GM03348 (cell line): ENCODE data around the gene SH3BGRL2.
"Not testable (repeated sequence)": the region's sequence is repeated elsewhere in the genome, so short reads cannot be mapped to it uniquely, and the experiment has no call there.

ENCODE experiments used
- DNase-seq: peaks from one replicate; pipeline ENCODE4 v3.0.0; 2012; ENCODE audit warnings: low spot score

Gene SH3BGRL2

DNA sequence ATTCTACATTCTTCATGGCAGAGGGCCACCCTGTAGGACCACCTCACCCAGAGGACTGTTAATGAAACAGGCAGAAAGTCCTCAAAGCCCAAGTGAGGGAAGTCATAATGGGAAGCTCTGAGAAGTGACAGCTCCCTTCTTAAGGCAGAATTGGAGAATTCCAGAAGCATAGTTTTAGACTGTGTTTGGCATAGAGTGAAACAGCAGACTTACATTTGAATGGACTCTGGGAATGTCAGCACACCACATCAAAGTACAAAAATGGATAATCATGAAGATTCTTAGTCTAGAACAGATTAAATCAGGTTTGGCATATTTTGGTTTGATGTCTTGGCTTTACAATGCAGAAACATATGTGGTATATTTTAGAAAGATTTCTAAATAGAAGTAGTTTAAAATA lies 17.9 kb downstream of the SH3BGRL2 start:
- DNase-seq, result no peak

DNA sequence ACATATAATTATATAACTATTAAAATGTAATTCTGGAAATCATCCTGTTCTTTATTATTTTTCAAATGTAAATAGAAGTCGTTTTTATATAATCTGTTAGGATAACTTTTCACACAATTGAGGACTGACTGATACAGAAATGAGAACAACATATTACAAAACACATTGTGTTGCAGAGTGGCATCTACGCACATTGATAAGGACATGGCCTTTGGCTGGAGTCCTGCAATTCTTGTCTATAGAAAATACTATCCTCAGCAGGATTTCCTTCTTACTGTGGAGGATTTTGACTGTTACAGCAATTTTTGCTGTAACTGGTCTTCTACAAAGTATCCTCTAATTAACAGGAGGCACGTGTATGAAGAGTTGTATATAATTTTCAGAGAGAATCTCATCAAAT lies 19.8 kb downstream of the SH3BGRL2 start:
- no peak for DNase-seq

DNA sequence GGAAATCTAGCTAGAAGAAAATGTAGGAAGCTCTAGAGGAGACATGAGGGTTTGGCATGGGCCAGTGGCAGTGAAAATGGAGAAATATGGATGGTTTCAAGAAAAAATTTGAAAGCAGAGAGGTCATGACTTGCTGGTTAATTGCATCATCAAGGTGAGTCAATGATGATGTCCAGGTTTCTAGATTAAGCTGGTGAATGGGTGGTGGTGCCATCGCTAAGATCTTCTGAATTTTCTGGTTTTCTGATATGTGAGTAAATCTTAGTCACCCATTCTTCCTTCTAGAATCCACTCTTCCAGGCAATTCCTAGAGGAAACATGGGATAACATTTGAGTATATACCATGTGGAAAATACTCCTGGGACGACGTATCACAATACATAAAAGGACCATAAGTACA lies 25.0 kb downstream of the SH3BGRL2 start:
- no peak for DNase-seq

DNA sequence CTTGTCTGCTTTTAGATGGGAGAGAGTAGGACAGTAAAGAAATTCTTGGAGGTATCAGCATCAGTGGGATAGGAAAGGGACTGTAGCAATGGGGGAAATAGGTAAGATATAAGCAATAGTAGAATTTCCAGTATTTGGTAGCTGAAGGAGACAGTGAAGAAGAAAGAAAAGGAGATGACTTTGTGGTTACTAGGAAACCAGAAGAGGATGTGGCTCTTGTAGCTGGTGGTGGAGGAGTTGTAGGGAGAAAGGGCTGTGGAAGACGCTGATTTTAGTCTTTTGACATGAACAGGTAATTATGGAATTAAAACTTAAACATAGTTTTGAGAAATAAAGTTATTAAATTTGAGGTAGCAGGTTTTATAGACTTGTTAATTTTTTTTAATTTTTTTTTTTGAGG lies 26.1 kb downstream of the SH3BGRL2 start:
- DNase-seq, result no peak

DNA sequence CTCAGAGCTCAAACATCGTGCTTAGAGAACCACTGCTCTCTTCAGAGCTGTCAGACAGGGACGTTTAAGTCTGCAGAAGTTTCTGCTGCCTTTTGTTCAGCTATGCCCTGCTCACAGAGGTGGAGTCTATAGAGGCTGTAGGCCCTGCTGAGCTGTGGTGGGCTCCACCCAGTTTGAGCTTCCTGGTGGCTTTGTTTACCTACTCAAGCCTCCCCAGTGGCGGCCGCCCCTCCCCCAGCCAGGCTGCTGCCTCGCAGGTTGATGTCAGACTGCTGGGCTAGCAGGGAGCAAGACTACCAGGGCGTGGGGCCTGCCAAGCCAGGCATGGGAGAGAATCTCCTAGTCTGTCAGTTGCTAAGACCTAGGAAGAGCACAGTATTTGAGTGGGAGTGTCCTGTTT lies 32.5 kb downstream of the SH3BGRL2 start:
- not testable (repeated sequence) for DNase-seq

DNA sequence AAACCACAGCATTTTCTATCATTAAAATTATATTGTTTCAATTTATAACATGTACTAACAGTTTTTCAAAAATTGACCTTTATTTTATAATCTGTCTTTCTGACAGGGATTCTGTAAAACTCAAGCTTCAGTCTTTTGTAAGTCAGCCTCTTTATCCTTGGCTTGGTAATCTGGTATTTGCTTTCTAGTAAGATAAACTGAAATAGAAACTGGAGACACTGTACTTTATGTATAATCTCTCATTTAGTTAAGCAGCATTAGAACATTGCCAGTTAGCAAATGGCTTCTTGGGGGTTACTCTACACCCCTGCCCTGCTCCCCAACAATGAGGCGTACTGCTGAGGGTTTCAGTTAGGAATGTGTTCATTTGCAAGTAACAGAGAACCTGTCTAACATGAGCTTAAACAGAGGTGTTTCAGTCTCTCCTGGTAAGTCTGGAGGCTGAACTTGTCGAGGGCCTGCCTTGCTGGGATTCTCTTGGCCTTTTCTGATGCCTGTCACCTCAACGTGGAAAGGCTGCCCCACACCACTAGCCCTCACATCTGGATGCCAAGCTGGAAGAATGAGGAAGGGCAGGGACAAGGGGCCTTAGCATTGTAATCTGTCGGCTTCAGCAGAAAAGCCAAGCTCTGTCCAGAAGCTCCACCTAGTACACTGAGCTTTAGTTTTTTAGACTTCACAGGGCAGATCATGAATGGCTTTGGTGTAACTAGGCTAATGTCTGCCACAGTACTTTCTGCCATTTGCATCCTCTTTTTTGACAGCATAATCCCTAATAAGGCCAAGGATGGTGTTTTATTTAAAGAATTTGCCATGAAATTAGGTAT lies 34.8 kb downstream of the SH3BGRL2 start:
- DNase-seq, result no peak

DNA sequence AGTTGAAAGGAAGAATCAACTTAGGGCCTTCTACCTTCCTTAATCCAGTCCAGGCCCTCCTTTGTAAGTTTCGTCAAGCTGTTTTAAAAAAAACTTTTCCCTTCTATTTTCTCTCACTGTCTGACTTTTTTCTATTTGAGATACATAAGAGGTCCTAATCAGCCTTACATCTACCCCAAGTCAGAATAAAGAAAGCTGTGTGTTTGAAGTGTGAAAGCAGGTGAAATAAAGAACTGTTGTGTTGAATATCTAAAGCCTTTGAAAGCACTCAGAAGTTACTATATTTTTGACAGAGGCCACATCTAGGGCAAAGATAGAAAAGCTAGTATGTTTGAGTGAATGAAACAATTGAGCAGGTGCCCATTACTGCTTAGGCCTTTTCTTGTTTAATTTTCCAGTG lies 35.5 kb downstream of the SH3BGRL2 start:
- no peak for DNase-seq

DNA sequence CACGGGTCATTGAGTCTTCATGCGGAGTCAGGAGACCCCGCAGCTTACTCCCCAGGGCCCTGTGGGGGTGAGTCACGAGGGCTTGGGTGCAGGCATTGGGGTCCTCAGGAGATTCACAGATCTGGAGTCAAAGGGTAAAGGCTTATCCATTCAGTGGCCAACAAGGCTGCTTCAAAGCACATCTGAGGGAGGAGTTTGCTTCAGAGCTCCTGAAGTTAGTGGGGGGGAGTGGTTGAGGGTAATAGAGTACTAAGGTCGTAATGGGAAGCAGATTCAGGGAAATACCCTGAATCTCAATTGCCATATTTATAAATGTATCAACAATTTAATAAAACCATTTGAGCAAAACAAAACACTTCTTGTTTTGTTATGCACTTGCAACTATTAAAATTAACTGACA lies 37.3 kb downstream of the SH3BGRL2 start:
- no peak for DNase-seq

DNA sequence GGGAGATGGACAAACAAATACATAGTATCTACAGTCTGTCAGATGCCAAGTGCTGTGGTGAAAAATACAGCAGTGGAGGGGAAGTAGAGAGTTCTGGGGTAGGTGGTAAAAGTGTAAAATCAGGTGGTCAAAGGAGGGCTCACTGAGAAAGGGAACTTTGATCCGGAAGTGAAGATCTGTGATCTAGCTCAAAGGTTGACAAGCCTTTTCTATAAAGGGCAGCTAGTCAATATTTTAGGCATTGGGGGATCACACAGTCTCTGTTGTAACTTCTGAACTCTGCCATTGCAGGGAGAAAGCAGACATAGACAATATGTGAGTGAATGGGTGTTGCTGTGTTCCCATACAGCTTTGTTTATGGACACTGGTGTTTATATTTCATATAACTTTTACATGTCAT lies 38.6 kb downstream of the SH3BGRL2 start:
- DNase-seq, result no peak

DNA sequence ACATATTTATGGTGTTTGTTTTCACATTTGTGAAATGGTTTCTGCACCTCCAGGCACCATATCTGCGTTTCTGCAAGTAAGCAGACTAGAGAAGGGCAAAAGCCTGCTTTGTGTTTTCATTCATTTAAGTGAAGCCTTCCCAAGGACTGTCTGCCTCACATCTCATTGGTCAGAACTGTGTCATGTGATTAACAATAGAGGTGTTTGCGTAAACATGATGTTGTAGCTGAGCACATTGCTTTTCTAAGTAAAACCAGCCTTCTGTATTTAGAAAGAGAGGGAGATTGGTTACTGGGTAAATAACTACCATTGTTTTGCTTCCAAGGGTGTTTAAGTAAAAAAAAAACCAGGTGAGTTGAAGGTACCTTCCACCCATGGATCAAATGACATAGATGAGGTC lies 39.7 kb downstream of the SH3BGRL2 start:
- DNase-seq, result no peak

DNA sequence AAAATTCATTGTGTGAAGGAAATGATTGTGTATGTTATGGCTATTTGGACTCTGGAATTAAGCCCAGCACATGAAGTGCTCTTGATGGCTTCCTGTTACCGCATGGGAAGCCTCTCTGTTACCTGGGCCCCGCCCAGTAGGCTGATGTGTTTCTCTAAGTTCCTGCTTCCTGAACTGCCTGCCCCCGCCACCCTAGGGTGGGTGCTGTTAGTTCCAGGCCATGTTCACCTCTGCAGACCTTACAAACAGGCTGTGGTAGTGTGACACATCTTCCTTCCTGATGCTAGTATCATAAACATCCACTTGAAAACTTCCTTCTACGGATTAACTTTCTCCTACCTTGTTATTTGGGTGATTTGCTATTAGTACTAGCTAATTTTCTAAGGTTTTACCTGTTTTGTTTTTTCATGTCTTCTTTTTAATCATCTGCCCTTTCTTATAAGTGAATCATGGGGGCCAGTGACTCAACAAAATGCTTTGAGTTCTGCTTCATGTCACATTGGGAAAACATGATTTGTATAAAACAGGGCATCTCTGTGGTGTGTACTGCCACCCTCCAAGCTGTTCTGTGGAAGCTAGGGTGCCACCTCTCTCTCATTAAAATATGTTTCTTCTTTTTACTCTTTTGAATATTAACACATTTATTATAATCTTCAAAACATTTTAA lies 40.6 kb downstream of the SH3BGRL2 start:
- no peak for DNase-seq

DNA sequence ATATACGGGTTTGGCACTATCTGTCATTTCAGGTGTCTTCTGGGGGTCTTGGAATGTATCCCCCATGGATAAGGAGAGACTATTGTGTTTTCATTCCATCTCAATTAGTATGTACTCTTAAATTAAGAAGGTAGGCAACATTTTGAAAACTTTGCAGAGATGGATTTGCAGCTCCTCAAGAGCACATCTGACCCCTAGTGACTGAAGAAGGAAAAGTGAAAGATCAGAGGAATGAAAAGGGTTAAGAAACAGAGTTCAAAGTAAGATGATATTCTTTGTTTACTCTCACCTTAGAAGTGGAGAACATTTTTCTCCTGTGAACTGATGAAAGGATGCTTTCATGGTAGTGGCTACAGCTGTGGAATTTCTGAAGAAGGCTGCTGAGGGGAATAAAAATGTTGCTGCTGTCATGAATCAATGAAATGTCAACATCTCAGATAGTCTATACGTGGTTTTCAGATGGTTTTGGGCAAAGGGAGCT lies 41.5 kb downstream of the SH3BGRL2 start:
- DNase-seq, result no peak

DNA sequence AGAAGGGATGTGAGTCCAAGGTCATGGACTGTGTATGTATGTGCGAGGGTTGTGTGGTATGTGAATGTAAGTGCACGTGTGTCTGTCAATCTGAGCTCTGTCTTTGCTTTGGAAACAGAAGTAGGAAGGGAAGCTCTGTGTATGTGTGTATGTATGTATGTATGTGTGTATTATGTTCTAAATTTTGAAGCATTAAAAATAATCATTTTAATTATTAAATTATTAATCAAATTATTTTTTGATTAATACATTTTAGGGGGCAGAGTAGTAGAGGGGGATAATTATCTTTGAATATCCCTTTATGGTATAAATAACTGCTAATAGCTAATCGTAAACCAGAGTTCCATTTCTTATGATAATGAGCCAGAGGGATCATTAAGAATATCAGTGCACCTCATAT lies 42.8 kb downstream of the SH3BGRL2 start:
- no peak for DNase-seq

DNA sequence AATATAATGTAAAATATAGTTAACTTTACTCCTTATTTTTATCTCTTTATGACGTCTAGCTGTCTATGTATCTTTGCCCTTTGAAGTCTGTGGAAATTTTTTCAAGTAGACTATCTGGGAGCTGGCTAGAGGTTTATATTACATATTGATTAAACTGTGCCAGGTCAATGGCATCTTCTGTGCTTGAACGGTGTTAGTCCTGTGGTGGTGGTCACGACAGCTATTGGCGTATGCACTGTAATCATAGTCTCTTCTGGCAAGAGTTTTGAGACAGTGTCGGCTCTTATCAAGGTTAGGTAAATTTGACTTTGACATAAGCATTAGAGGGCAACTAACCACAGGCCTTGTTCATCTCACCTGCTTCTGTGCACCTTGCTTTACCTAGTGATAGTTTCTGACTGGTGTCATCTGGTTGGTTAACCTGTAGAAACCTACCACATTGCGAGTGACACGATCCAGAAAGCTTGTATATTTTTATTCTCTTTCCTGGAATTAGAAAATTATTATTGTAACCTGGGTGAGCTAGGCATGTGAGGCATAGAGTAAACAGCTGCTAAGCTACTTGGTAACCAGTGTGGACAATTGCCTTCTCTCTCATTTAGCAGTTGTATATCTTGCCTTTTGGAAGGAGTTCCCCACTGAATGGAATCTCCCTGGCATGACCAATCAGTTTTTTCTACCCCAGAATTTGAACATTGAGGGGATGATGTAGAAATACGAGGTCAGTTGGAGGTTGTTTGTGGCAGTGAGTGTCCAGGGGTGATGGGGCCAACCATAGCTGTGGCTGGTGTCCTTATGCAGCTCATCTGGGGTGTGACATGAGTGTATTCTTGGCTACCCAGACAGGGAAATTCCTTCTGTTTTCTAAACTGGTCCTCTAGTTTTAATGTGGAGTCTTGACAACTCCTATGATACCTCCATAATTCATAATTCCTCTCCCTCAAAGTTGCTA lies 45.9 kb downstream of the SH3BGRL2 start:
- no peak for DNase-seq

DNA sequence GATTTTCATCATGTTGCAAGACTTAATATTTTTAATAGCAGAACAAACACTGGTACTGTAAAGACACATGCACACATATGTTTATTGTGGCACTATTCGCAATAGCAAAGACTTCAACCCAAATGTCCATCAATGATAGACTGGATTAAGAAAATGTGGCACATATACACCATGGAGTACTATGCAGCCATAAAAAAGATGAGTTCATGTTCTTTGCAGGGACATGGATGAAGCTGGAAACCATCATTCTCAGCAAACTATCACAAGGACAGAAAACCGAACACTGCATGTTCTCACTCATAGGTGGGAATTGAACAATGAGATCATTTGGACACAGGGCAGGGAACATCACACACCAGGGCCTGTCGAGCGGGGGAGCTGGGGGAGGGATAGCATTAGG lies 51.6 kb downstream of the SH3BGRL2 start:
- not testable (repeated sequence) for DNase-seq

DNA sequence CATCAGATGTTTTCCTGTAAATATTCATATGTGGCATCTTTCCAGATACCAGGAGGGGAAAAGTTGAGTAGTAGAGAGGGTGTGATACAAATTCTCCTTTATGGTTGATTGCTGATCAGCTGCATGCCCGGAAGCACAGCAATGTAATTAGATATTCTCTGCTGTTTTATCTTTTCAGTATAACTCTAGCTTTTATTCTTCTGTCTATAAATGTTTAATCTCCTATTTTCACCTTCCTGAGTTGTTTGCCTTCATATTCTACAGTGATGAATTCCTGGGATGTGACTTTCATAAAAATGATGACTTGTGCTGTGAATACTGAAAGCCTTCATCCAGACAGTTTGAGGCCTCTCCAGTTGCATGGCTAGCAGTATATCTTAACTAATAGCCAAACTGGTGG lies 53.7 kb downstream of the SH3BGRL2 start:
- DNase-seq, result no peak

DNA sequence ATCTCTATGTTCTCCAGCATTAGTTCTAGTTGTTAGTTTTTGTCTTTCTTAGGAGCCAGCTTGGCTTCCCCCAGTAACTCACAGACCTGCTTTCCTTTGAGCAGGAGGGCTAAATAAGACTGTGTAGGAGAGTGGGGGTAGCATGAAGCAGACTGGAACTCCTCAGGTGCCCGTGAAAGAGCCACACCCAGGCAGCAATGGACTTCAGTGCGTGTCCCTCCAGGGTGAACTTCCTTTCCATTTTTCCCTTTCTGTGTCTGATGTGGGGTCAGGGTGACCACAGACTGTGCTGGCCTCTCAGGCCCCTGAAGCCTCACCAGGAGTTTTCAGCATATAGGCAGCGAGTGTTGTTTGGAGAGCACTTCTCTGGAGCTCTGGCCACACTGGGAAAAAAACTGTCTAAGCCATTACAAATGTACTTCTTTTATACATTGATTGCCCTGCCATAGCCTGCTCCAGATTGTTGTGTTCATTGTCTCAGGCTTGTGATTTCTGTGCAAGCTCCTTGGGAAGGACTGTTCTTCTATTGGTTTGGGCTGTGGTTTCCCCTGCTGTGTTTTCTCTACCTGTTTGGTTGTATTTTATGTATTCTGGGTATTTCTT lies 55.7 kb downstream of the SH3BGRL2 start:
- no peak for DNase-seq

DNA sequence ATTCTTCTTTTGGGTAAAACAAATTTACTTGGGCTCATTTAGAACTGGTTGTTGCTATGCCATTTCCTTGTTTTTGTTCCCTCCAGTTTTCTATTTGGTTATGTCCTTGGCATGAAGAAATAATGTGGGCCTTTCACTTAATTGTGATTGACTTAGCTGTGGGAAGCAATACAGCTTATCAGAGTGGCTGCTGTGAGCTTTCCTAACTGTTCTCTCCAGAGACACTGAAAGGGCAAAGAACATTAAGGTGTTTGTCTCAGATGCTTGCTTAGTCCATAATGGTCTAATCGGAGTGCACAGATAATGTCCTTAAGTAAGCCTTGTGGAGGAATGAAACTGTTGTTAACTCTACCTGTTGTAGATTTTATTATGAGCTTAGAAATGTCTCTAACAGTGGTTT lies 56.6 kb downstream of the SH3BGRL2 start:
- DNase-seq, result no peak

DNA sequence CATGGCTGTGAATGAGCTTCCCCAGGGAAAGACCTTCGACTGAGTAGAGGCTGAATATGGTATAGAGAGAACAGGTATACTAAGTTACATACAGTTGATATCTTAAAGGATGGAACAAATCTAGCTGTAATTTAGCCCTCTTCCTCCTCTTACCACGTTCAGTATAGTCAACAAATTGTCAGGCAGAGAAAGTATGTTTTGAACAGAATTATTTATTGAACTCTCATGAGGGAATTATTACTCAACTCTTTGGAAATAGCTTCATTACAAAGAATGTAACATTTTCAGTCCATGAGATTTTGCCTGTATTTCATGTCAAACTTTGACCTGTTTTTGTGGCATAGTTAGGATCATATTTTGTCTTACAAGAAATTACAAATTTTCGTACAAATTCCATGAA lies 63.0 kb downstream of the SH3BGRL2 start:
- no peak for DNase-seq

DNA sequence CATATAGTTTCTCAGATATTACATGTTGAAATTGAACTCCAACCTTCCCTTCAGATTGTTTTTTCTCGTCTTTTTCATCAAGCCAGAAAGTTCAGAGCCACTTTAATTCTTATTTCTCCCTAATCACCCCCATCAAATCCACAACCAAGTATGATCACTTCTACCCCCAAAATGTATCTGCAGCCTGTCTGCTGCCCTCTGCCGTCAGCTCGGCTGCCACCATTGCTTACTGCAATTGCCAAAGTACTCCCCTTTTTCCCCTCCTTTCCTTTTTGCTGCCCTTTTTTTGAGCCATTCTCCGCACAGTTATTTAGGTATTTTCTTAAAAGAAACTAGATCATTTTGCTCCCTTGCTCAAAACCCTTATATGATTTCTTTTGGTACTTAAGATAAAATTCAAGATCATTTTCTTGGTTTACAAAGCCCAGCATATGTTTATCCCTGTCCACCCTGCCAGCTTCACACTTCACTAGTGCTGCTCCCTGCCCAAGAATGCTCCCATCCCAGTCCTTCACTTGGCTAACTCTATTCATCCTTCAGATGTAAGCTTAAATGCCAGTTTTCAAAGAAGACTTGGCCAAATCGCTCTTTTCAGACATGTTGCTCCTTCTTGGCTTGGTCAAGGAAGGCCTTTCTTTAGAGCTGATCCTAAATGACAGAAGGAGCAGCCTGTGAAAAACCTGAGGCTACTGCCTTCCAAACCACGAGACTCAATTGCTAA lies 63.7 kb downstream of the SH3BGRL2 start:
- peak; percentile 29 for DNase-seq

DNA sequence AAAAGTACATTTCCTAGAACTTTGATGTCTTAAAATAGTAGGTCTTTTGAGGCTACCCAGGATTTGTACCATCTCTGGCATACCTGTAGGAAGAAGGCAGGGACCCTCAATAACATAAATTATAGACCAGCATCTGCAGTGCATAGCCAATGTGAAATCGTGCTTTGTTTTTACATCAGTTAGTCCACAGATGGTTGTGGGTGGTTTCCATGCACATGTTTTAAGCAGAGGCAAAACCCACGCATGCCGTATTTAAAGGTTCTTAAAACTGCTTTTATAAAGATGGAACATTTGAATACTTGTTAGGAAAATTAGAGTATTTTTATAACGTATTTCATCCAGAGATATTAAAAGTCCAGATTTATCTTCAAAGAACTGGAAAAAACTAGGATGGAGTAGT lies 66.3 kb downstream of the SH3BGRL2 start:
- DNase-seq, result no peak
